Measurements from ENCODE around the gene CRABP2.
A peak's percentile ranks its signal among the peaks of the same experiment; 100 is the strongest.

CRABP2 gene

DNA sequence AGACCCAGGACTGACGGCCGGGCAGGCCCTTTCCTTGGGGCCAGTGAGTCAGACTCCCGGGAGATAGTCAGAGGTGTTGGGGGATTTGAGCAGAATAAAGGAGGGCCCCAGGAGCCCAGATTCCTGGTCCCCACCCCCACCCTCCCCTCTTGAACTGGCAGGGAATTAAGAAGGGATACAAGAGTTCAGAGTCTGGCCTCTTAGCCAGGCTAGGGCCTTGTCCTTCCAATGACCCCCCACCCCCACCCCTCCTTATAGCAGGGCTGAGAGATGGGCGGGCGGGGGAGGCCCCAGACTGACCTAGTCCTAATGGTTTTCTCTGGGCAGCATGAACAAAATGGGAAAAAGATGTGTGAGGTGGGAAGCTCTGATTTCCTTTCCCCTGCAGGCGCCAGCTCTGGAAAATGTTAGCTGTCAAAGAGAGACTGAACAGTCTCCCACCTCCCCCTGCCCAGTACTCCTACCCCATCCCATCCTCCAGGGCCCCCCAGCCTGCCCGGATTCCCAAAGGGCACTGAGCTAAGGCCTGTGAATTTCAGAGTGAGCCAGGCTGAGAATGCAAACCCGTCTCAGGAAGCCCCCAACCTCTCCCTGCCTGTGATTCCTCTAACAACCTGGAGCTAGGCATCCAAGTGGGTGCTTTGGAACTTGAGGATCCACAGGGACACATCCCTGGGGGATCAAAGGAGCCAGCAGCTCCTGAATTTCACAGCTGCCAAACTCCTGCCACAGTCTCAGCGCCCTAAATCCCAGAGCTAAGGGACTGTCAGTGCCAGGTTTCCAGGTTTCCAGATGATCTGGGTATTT lies 5.8 kb upstream of the CRABP2 start:
- Mint-ChIP-seq H3K4me1 (ENCODE audit: low read depth in 2 of 2) (peaks cover 7 to 13% of the 10 kb centered on the region in 2 donors), H3K4me3 (no peak overlapping the region), H3K27me3 (no peaks in the 10 kb centered on the region), H3K27ac (no peak overlapping the region), H3K36me3 (ENCODE audit: insufficient read depth) (no peaks in the 10 kb centered on the region), H3K9me3 (no peaks in the 10 kb centered on the region)
- DNase-seq (no peak), ATAC-seq (replicated peaks) (no peak)

DNA sequence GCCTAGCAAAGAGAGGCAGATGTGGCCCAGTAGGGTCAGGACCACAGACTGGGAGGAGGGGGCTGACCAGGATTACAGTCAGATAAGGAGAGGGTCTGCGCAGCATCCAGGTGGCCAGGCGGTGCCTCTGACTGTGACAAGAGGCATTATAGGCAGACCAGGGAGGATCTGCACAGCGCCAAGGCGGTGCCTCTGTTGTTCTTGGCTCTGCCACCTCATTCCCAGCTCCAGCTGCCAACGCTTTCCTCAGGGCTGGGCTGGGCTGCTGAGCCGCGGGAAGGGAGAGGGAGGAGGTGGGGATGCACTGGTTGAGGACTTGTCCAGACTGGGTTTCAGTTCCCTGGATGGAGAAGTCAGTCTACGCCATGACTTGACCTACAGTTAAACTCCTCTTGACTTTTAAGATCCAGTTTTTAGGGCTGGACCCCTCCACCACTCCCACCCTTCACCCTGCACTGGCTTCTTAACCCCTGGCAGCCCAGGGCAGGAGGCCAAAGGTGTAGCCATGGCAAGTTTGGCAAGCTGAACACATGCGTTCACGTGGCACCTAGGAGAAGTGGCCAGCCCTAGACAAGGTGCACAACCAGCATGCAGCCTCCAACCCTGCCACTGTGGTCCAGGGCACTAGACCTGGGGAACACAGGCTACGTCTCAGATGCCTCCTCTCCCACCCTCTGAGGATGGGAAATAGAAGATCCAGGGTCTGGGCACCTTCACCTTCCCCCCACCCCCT lies 4.5 kb upstream of the CRABP2 start:
- Mint-ChIP-seq H3K4me1 (ENCODE audit: low read depth in 2 of 2) (peaks cover 14 to 15% of the 10 kb centered on the region in 2 donors), H3K27ac (peak overlapping the region in 1 of 2 donors; percentile 32), H3K36me3 (ENCODE audit: insufficient read depth) (peaks cover 3% of the 10 kb centered on the region), H3K27me3 (no peaks in the 10 kb centered on the region), H3K9me3 (no peaks in the 10 kb centered on the region), H3K4me3 (no peak overlapping the region)
- no peak for DNase-seq
- no peak for ATAC-seq (replicated peaks)

DNA sequence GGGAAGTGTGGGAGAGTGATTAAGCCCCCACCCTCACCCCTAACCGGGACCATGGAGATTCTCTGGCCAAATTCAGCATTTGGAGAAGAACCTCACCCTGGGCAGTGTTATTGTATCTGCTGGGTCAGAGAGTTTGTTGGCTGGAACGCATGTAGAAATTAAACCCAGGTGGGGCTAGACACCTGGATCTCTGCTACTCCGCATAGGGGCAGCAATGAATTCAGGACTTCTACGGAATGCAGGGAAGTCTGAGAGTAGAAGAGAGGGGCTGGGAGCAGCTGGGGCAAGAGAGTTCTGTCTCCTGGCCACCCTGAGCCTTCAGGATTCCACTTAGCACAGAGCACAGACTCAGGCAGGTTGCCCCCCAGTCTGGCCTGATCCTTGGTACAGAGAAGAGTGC lies 3.6 kb upstream of the CRABP2 start:
- Mint-ChIP-seq H3K4me1 (ENCODE audit: low read depth in 2 of 2) (peaks cover 16 to 17% of the 10 kb centered on the region in 2 donors), H3K27ac (peak overlapping the region; percentile 26 to 32), H3K4me3 (no peak overlapping the region), H3K36me3 (ENCODE audit: insufficient read depth) (peaks cover 3% of the 10 kb centered on the region), H3K27me3 (peaks cover 6 to 8% of the 10 kb centered on the region in 2 donors), H3K9me3 (no peaks in the 10 kb centered on the region)
- DNase-seq = no peak
- ATAC-seq (replicated peaks) = no peak

DNA sequence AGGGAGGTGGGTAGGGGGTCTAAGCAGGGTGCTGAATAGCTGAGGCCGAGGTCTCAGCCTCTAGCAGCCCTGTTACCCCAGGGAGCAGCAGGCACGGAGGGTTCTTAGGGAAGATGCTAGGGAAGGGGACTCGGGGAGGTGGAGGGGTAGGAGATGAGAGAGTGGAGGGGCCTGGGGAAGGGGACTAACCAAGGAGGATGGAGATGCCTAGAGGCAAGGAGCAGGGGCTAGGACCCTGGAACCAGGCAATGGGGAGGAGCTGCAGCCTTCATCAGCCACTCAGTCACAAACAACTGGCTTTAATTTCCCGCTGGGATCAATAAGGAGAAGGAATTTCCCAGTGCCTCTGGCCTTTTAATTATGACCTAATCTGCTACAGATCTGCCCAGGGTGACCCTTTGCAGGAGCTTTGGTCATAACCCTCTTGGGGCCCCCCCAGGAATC lies 2.9 kb upstream of the CRABP2 start:
- H3K9me3 Mint-ChIP-seq = no peaks in the 10 kb centered on the region
- peak overlapping the region; percentile 26 to 32 for H3K27ac Mint-ChIP-seq
- H3K27me3 Mint-ChIP-seq = peaks cover 6 to 16% of the 10 kb centered on the region in 2 donors
- DNase-seq (no peak), ATAC-seq (replicated peaks) (no peak)
- H3K4me1 Mint-ChIP-seq (ENCODE audit: low read depth in 2 of 2) = peaks cover 16 to 17% of the 10 kb centered on the region in 2 donors
- no peak overlapping the region for H3K4me3 Mint-ChIP-seq
- peaks cover 7% of the 10 kb centered on the region for H3K36me3 Mint-ChIP-seq (ENCODE audit: insufficient read depth)

DNA sequence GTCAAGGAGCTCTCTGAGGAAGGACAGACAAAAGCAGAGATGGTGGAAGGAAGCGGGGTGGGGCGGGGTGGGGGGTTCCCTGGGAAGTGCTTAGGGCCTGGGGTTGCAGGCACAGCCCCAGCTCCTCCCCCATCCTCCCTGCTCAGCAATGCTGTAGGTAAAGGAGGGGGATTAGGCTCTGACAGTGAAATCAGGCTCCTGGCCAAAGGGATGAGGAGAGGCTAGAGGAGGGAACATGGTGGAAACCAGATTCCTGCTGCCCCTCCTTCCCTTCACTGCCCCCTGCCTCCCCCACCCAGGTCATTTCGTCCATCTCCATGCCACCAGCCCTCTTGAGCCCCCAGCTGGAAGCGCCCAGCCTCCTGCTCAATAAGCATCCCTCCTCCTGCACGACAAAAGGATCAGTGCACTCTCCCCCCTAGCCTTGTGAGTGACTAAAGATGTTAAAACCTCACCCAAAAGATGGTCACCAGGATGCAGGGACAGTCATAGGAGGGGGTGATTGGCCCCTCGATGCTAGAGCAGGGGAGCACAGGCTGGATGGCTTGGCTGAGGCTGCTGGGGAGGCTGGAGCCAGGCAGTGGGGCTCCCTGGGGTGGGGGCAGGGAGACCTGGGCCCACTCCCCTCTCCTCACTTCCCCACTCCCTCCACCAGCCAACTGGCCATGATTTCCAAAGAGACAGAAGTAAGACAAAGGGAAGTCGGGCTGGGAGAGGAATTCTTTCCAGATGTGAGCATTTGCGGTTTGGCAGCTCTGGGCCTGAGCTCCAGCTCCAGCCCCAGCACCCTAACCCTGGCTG lies 2.2 kb upstream of the CRABP2 start:
- H3K4me1 Mint-ChIP-seq (ENCODE audit: low read depth in 2 of 2) = peaks cover 16 to 17% of the 10 kb centered on the region in 2 donors
- no peaks in the 10 kb centered on the region for H3K9me3 Mint-ChIP-seq
- DNase-seq (no peak), ATAC-seq (replicated peaks) (no peak)
- H3K27me3 Mint-ChIP-seq = peaks cover 6 to 22% of the 10 kb centered on the region in 2 donors
- H3K27ac Mint-ChIP-seq = peak overlapping the region; percentile 82 to 91
- peaks cover 7% of the 10 kb centered on the region for H3K36me3 Mint-ChIP-seq (ENCODE audit: insufficient read depth)
- H3K4me3 Mint-ChIP-seq = peak overlapping the region; percentile 93 to 94

DNA sequence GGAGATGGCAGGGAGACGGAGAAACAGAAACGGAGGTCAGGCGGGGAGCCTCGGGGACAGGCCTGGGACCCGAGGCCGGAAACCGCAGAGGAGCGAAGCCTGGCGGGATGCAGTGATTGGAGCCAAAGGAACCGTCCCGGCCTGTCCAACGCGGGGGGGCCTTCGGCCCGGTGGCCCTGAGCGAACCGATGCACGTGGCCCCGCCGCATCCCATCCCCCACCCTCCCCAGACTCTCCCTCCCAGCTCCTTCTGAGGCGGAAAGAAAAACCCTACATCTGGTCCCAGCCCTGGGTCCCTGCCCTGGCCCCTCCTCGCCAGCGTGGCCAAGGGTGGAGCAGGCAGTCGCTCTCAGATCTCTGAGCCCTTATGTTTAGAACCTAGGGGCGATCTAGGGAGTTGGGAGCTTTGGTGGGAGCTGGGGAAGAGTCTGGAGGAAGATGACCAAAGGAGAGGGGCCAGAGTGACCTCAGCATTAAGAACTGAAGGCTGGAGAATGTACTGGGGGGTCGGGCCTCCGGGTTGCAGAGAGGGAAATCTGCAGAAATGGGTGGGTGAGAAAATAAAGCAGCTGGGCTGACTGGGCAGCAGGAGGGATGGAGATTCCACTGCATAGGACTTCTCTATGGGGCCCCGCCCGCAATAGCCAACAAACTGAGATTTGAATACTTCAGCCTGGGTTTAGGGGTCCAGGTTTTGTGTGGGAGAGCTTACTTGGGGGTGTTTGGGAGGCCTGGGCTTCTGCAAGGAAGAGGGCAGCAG lies 1.5 kb upstream of the CRABP2 start:
- Mint-ChIP-seq H3K4me3 (peak overlapping the region; percentile 93 to 94), H3K27ac (peak overlapping the region; percentile 87 to 91), H3K27me3 (peaks cover 6 to 22% of the 10 kb centered on the region in 2 donors), H3K36me3 (ENCODE audit: insufficient read depth) (peaks cover 7% of the 10 kb centered on the region), H3K9me3 (no peaks in the 10 kb centered on the region), H3K4me1 (ENCODE audit: low read depth in 2 of 2) (peaks cover 16 to 17% of the 10 kb centered on the region in 2 donors)
- ATAC-seq (replicated peaks) = peak; percentile 24
- DNase-seq = no peak

DNA sequence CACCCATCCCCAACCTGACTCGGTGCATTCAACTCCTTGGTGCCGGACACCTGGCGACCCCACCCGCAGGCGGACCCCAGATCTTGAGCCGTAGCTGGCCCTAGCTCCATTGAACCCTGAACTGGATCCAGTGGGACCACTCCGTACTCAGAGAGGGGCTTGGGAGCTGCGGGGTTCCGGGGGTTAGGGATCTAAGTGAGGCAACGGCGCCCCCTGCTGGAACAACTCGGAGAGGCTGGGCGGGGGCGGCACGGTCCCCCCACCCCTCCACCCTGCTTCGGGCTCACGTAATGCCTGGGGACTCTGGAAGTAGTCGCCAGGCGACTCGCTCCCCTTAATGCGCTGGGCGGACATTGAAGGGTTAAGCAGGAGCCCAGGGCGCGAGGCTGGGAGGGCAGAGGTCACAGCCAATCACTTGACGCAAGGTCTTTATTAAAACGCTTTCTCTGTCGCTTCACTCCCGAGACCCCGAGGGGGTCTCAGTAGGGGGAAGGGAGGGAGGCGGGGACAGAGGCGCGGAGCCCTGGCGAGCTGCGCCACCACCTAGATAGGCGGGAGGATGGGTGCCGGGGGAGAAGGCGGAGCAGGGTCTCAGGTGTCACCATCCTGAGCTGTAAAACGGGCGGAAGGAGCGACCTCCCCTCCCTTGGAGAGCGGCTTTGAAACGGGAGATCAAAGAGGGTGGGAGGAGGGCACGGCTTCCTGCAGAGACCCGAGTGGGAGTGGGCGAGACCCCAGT lies 704 bp upstream of the CRABP2 start:
- Mint-ChIP-seq H3K36me3 (ENCODE audit: insufficient read depth) (peaks cover 11% of the 10 kb centered on the region), H3K4me1 (ENCODE audit: low read depth in 2 of 2) (peaks cover 16 to 17% of the 10 kb centered on the region in 2 donors), H3K9me3 (no peaks in the 10 kb centered on the region), H3K27ac (peak overlapping the region; percentile 87 to 91), H3K27me3 (peaks cover 6 to 28% of the 10 kb centered on the region in 2 donors), H3K4me3 (peak overlapping the region; percentile 93 to 94)
- ATAC-seq (replicated peaks) = peak; percentile 75
- DNase-seq = peak; percentile 63 to 64 (median 64)

DNA sequence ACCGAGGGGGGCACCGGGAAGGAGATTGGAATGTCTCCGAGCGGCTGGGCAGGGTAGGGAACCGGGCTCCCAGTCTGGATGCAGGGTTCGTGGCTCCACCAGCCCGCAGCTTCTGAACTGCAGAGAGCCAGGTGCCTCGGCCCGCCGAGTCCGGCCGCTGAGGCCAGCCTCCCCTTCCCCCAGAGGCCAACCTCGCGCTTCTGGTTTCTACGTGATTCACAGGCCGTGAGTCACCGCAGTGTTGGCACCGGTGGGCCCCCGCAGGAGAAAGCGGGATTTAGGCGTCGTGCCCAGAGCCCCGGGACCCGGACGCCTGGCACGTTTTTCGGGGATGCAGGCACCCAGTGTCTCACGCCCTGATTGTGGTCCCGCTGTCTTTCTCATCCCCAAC lies 458 bp downstream of the CRABP2 start:
- peaks cover 16 to 17% of the 10 kb centered on the region in 2 donors for H3K4me1 Mint-ChIP-seq (ENCODE audit: low read depth in 2 of 2)
- H3K27ac Mint-ChIP-seq = peak overlapping the region in 1 of 2 donors; percentile 70
- H3K36me3 Mint-ChIP-seq (ENCODE audit: insufficient read depth) = peaks cover 11% of the 10 kb centered on the region
- H3K9me3 Mint-ChIP-seq = no peaks in the 10 kb centered on the region
- H3K4me3 Mint-ChIP-seq = peak overlapping the region; percentile 93 to 94
- H3K27me3 Mint-ChIP-seq = peaks cover 6 to 40% of the 10 kb centered on the region in 2 donors
- DNase-seq = no peak
- ATAC-seq (replicated peaks) = peak; percentile 11

DNA sequence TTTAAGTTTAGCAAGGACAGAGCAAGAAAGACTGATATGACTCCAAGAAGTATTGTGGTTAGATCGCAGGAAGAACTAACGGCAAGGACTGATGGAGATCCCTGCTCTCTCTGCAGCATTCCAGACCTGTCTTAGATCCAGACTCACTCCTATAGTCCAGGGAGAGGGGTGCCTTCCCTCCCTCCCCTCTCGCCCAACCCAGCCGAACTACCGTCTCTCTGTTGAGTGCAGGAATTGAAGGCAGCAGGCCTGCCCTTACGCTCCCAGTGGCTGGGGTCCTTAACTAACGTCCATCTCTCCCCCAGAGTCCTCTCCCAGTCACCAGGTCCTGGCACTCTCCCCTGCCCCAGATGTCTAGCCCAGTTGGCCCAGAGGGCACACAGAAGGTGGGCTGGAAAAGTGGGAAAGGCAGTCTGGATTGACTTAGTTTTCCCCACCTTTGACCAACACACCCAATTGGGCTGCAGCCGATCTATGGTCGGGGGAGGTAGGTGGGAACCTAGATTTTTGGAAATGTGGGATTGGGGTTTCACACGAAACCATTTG lies 1.1 kb downstream of the CRABP2 start:
- no peak for DNase-seq
- peaks cover 16 to 17% of the 10 kb centered on the region in 2 donors for H3K4me1 Mint-ChIP-seq (ENCODE audit: low read depth in 2 of 2)
- H3K27me3 Mint-ChIP-seq = peaks cover 13 to 47% of the 10 kb centered on the region in 2 donors
- H3K36me3 Mint-ChIP-seq (ENCODE audit: insufficient read depth) = peaks cover 11% of the 10 kb centered on the region
- ATAC-seq (replicated peaks) = no peak
- peak overlapping the region; percentile 65 to 94 for H3K4me3 Mint-ChIP-seq
- peak overlapping the region in 1 of 2 donors; percentile 63 for H3K27ac Mint-ChIP-seq
- H3K9me3 Mint-ChIP-seq = no peaks in the 10 kb centered on the region

DNA sequence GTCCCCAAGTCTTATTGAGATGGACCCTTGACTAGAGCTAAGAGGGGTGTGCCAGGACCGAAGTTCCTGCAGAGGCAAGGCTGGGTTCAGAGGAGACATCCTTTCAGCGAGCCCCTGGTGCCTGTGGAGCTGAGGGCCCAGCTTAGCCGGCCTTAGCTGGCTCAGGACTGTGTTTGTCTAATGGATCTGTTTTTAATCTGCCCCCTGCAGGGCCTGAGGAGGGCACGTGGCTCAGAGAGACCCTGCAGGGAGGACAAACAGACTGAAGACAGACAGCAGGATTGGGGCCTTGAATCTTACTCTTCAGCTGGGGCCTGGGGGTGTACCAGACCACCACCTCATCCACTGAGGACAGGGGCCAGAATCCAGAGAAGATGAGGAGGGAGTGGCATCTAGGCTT lies 1.6 kb downstream of the CRABP2 start:
- H3K4me3 Mint-ChIP-seq = peak overlapping the region; percentile 65 to 94
- H3K27me3 Mint-ChIP-seq = peaks cover 18 to 52% of the 10 kb centered on the region in 2 donors
- ATAC-seq (replicated peaks) = no peak
- H3K27ac Mint-ChIP-seq = no peak overlapping the region
- H3K9me3 Mint-ChIP-seq = no peaks in the 10 kb centered on the region
- no peak for DNase-seq
- peaks cover 11% of the 10 kb centered on the region for H3K36me3 Mint-ChIP-seq (ENCODE audit: insufficient read depth)
- peaks cover 16 to 17% of the 10 kb centered on the region in 2 donors for H3K4me1 Mint-ChIP-seq (ENCODE audit: low read depth in 2 of 2)

DNA sequence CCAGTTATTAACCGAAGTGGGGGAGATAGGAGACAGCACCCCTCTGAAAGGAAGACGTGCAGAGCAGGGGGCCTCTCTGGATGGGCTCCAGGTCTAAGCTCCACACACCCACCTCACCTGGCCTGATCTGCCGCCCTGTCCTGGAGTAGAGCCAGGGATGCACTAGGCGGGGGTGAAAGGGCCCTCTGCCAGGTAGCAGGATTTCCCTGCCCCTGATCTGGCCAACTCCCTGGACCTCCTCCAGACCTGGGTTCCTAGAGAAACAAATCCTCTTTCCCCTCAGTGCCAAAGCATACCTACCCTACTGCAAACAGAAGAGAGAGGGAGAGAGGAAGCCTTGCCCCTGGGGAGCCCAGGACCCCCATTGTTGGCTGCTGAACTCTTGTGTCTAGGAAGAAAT lies 2.0 kb downstream of the CRABP2 start:
- Mint-ChIP-seq H3K36me3 (ENCODE audit: insufficient read depth) (peaks cover 11% of the 10 kb centered on the region), H3K9me3 (no peaks in the 10 kb centered on the region), H3K27me3 (peaks cover 20 to 56% of the 10 kb centered on the region in 2 donors), H3K4me3 (no peak overlapping the region), H3K4me1 (ENCODE audit: low read depth in 2 of 2) (peaks cover 16 to 17% of the 10 kb centered on the region in 2 donors), H3K27ac (peak overlapping the region in 1 of 2 donors; percentile 49)
- ATAC-seq (replicated peaks) (no peak), DNase-seq (no peak)

Data from effector memory CD8-positive, alpha-beta T cell (primary cell).